Renal cortex interstitium (tissue), 11 donors: ENCODE results near the gene ISG15. TPM values are rescaled to one million over a fixed set of nuclear protein-coding genes. Genes with fewer than 3 reads are reported as not detected.
"Not testable (repeated sequence)": the region's sequence is repeated elsewhere in the genome, so short reads cannot be mapped to it uniquely, and the experiment has no call there.

Source experiments
- DNase-seq, 11 donors: peaks; one replicate each; pipeline ENCODE4 v3.0.0-alpha.2; 2013; ENCODE audit warnings: low read depth in 9 of 11, low spot score in 4 of 11; ENCODE audit errors: extremely low read depth in 1 of 11
- polyA plus RNA-seq, 3 donors: library from polyadenylated mRNA; unstranded; fragments of 120-200 nt; gene quantifications; one replicate each; pipeline ENCODE4 v1.2.1, GENCODE V29; 2013; ENCODE audit not compliant: insufficient read length in 3 of 3

Gene ISG15
- polyA plus RNA-seq, 3 donors, result 9.0 to 21.7 (median 15.5) TPM

- DNase-seq, result no peak
Observed at GRCh38 chr1:1001057-1001783, 12.1 kb upstream of the ISG15 start.

- DNase-seq, result no peak
Observed at GRCh38 chr1:1003618-1004419, 9.5 kb upstream of the ISG15 start.

GRCh38 chr1:1004420-1004779 lies 8.9 kb upstream of the ISG15 start:
- no peak for DNase-seq

GRCh38 chr1:1004780-1005697 lies 8.3 kb upstream of the ISG15 start:
- DNase-seq, result no peak

GRCh38 chr1:1005774-1006304 lies 7.5 kb upstream of the ISG15 start:
- DNase-seq, result no peak

GRCh38 chr1:1006305-1007159 lies 6.8 kb upstream of the ISG15 start:
- no peak for DNase-seq

GRCh38 chr1:1010131-1010530 lies 3.2 kb upstream of the ISG15 start:
- not testable (repeated sequence) for DNase-seq

GRCh38 chr1:1011396-1011949 lies 1.8 kb upstream of the ISG15 start:
- no peak for DNase-seq

GRCh38 chr1:1012736-1013104 lies 577 bp upstream of the ISG15 start:
- DNase-seq, result not testable (repeated sequence)

GRCh38 chr1:1013922-1014648 lies 788 bp downstream of the ISG15 start:
- no peak for DNase-seq

- DNase-seq, result no peak
Observed at GRCh38 chr1:1014799-1015681, 1.7 kb downstream of the ISG15 start.

GRCh38 chr1:1017397-1018320 lies 4.4 kb downstream of the ISG15 start:
- not testable (repeated sequence) for DNase-seq

- DNase-seq, result not testable (repeated sequence)
Observed at GRCh38 chr1:1018321-1018685, 5.0 kb downstream of the ISG15 start.

GRCh38 chr1:1019122-1019999 lies 6.1 kb downstream of the ISG15 start:
- DNase-seq, result peak in 8 of 11 donors; percentile 70 to 88 (median 84)

GRCh38 chr1:1020000-1020404 lies 6.7 kb downstream of the ISG15 start, which contains the start of gene AGRN:
Gene AGRN (plus strand): TSS chr1:1020120. CDS start chr1:1020173, 53 bp downstream.
- no peak for DNase-seq
